Activated T-helper 1 cell treated with Interleukin-2 at 50 U/mL for 16 hours (primary cell): ENCODE measurements around the gene MGMT.

ENCODE experiments used
- DNase-seq: peaks from one replicate; pipeline ENCODE4 v3.0.0-alpha.2; 2020; ENCODE audit warnings: low read depth

The MGMT gene

DNA sequence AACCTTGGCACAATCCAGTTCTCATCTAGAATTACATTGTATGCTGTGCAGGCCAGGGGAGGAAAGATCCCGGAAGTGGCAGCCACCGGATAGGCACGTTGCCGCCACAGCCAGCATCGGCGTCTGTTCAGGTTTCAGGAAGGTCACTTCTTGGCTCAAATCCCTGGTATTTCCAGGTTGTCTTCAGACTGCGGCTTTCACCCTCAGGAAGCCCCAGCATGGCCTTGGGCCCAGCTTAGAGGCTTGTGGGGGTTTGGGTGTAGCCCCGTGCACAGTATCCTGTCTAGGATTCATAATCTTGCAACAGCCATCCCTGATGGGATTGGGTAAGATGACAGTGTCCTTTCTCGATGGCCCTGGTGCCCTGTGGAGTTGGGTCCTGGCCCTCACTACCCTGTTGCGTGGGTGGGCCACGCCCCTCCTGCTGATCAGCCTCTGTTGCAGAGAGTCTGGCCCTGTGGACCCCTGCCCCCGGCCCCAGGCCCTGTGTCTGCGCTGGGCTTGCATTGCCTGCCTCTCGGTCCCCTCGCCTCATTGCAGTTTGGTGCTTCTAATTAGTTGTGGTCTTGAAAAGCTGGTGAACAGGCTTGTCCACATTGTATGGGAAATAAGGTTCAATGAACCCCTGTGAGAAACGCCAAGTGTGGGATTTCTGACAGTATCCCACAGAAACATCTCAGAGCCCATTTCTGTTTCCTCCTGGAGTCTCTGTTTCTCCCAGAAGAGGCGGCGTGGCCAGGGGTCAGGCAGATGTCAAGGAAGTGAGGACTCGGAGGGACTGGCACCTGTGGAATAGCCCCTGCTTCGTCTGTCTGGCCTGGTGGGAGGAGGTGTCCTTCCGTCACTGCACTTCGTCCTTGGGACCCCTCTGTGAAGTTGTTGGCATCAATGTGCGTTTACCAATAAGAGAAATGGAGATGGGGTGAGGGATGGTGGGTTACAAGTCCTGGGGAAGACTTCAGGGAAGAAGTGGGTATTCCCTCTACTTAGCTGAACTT, 77.5 kb downstream of the MGMT start:
- no peak for DNase-seq

DNA sequence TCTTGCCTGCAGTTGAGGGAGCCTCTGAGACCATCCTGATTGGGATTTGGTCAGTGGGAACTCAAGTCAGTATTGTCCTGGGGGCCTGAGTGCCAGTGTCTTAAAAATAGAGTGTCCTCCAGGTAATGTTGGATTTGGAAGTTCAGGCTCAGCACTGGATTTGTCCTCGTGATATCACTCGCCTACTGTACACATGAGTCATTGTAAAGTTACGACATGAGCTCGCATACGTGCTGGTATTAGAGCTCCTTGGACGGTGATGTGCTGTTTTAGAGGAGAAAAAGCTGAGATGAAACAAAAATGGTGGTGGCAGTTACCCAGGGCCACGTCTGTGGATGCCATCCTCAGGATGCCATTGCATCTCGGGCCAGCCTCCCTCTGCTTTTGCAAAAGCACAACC, 78.2 kb downstream of the MGMT start:
- DNase-seq = no peak

DNA sequence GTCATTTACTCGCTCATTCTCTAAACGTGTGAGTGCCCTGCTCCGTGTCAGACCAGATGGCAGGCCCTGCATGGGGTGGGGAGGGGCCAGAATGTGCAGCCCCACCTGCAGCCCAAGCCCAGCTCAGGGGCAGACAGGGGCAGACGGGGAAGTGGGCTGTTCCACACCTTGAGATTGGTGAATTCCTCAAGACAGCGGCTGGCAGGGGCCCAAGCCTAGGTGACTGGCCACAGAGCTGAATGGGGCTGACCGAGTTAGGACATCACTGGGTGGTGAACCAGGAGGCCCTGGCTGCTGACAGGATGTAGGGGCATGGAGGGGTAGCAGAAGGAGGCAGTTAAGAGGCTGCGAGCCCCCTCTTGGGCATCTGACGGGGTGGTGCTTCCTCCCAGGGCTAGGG, 79.1 kb downstream of the MGMT start:
- no peak for DNase-seq

DNA sequence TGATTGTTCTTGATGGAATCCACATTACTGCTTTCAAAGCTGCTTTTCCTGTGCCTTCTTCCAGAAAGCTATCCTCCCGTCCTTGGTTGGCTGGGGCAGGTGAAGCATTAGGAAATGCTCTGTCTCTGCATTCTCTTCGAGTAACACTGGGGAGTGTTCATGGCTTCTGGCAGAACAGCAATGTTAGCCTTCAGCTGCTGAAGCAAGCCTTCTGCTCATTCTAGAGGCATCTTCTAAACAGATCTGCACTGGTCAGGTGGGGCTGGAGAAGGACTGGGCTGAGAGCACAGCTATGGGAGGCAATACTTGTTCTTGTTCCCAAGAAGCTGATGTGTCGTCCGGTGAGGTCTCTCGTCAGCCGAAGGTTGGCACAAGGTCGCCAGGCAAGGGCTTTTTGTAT, 80.6 kb downstream of the MGMT start:
- DNase-seq = no peak

DNA sequence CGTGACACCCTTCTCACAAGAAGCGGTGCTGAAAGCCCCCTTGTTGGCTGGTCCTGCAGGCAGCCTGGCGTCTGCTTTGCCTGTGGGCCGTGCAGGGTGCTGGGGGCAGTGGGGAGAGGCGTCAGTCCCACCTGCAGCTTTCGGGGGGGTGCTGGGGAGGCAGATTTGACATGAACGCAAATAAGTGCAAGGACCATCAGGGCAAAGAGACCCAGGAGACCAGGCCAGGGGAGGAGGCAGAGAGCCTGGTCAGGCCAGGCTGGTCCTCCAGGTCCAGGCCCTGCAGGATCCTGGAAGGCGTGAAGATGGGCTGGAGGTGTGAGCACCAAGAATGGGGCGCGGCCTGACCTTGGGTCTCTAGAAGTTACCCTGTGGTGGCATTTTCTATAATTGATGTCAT, 81.6 kb downstream of the MGMT start:
- no peak for DNase-seq

DNA sequence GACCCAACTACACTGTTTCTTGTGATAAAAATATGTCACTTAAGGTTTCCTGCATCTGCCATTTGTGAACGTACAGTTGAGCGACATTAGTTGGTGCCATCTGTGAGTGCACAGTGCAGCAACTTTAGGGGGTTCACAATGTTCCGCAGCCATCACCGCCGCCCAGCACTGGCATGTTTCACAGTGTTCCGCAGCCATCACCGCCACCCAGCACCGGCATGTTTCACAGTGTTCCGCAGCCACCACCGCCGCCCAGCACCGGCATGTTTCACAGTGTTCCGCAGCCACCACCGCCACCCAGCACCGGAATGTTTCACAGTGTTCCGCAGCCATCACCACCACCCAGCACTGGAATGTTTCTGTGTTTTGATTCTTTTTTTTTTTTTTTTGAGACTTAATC, 83.0 kb downstream of the MGMT start:
- no peak for DNase-seq

DNA sequence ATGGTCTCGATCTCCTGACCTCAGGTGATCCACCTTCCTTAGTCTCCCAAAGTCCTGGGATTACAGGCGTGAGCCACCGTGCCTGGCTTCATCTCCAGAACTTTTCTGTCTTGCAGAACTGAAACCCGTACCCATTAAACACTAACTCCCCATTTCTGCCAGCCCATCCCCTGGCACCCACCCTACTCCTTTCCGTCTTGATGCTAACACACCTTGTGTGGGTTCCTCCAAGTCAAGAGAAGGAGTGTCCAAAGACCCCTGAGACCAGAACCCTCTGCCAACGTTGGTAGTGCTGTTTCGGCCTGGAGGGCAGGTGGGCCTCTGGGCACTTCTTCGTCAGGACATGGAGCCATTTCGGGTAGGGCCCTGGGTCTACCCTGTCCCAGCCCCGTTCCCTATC, 83.6 kb downstream of the MGMT start:
- DNase-seq = no peak

DNA sequence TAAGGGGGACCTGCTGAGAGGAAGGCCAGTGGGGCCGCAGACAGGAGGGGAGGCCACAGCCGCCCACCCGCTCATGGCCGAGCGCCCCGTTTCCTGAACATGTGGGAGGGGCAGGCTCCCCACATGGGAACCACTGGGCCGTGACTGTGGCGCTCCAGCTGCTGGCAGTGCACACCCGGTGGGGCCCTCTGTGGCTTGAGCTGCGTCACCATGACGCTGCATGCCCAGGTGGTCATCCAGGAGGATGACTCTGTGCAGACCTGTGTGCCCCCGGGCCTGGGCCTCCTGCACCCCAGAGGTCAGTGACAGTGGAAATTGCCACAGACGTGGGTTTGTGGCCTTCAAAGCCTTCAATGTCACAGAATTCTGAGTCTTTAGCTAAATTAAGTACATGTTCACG, 85.1 kb downstream of the MGMT start:
- DNase-seq = no peak

DNA sequence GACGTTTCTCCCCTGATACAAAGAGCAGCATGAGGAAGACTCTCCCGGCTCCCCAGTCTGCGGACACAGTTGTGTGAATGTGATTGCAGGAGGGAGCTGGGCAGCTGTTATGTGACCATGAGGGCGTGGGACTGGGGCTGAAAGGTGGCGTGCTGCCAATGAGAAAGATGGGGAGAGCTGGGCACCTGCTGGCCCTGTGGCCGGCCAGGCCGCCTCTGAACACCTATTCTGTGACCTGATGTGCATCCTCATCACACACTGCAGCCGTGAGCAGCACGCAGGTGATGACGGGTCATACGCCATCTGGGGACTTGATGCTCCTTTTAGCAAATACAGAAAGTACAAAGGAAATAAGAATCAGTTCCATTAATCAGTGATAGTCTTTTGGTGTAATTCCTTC, 86.9 kb downstream of the MGMT start:
- no peak for DNase-seq

DNA sequence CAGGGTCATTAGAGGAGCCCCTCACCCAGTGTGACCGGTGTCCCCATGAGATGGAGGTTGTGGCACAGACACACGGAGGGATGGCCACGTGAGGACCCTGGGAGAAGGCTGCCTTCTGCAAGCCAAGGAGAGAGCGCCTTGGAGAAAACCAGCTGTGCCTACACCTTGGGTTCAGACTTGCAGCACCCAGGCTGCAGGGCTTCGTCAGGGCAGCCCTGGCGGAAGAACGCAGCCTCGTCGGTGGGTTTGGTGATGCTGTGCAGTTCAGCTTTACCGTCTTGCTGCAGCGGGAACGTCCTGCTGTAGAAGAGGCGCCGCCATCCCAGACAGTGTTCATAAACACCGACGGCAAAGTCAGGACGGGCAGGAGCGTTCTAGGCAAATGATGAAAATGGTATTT, 89.3 kb downstream of the MGMT start:
- DNase-seq = no peak

DNA sequence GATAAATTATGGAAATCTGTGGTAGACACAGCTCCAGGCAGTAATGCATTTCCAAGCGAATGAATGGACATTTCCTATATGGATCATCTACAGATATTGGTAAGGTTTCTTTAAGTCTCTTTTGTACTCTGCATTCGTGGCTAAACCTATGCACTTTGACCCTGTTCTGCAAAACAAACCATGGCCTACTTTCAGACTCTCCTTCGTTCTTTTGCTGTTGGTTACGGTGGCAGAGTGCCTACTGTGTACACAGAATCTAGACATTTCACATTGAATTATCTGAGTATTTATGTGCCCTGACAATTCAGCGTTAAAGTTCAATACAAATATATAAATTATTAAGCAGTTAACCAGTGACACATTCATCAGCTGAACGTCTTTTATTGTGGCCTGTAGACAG, 93.3 kb downstream of the MGMT start:
- DNase-seq = no peak

DNA sequence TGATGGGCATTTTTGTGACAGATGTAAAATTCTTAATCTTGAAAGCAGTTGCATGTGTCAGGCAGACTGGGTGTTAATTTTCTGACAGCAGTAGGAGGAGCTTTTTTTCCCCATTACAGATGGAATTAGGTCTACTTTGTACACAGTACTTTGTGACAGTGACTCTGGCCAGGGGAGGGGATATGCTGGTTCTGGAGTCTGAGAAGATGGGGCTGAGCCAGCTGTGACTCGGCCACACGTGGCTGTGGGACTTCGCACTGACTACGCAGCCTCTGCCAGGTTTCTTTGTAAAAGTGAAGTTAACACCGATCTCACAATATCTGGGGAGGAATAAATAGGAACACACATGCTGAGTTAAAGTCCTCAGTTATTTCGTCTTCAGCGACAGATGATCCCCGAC, 95.4 kb downstream of the MGMT start:
- no peak for DNase-seq

DNA sequence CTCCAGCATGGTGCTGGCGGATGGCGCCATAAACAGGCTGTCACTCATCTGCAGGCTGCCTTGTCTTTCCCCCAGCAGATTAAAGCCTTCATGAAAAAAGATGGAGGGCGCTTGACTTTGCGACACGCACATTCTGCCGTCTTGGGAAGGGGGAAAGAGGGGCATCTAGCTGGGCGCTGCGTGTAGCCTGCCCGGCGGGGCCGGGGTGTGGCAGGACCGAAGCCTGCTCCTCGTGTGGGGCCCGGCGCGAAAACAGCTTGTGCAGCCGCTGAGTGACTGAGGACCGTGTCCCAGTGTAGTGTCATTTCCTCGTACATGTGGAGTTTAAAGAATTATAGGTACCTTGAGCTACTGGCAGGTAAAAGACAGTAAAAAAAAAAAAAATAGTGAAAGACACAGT, 97.9 kb downstream of the MGMT start:
- DNase-seq = no peak

DNA sequence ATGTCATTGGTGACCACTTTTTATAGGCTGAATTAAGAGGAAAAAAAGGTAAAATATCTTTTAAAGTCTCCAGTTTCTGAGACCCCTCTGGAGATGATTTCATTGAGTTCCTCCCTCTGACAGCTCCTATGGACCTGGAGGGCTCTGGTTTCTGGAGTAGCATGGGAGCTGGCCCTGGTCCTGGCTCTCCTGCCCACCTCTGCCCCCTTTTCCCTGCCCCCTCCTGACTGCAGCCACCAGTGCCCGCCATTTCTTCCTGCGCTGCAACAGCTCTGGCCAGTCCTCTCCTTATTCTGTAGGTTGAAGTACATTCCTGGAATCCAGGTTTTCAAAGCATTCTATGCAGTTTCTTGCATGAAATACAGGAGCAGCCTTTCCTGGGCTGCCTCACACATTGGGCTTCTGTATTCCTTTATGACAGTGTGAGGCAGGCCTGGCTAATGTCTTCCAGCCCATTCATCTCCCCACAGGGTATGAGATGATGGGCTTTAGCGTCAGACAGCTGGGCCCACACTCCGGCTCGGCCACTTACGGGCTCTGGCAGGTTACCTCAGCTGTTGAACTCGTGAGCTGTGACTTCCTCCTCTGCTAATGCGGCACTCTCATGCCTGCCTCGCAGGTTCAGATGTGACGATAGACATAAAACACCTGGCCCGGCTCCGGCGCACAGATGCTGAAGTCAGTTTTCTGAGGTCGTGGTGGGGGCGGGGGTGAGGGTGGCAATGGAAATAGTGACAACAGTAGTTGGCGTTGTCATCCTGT, 101.7 kb downstream of the MGMT start:
- no peak for DNase-seq

DNA sequence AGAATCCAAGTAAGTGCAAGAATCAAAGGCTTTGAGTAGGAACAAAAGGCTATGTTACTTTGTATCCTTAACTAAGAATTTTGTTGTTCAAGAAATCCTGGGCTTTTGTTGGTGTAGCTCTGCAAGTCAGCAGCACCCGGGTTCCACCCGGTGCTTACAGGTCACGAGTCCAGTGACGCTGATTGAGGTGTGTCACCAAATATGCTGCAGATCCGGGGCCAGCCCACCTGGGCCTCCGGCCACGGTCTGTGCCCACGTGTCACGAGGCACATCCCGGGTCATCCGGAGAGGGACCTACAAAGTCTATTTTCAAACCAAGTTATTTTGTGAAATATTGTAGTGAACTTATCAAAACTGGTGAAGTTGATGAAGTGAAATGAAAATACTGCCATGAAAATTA, 103.1 kb downstream of the MGMT start:
- no peak for DNase-seq

DNA sequence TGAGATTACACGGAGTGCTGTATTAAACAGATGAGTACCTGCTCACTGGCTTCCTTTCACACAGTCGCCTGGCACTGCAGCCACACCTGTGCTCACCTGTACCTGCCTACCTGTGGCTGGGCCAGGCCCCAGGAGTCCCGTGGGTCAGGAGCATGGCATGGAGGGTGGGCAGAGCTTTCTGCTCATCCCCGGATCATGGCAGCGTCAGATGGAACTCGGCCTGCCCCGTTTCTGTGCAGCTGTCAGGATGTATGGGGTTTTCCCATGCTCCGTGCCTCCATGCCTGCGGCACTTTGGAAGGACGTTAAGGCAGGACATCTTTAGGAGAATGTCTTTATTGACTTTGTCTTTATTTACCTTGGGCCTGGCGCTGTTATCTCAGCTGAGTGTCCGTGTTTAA, 112.2 kb downstream of the MGMT start:
- no peak for DNase-seq

DNA sequence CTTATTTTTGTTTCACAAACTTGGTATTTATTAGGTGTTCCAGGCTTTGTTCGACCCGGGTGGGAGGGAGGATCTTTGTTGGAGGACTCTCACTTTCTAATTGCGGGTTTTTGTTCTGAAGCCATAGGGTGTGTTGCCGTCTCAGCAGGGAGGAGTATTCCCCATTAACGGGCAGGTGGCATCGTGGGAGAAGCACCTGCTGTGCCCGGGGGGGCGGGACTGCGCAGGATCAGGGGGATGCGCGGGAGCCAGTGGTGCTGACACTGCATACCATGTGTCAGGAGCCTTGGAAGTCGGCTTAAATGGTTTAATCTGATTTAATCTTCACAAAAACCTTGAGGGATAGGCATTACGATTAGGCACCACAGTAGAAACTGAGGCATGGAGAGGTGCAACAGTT, 113.0 kb downstream of the MGMT start:
- DNase-seq = no peak

DNA sequence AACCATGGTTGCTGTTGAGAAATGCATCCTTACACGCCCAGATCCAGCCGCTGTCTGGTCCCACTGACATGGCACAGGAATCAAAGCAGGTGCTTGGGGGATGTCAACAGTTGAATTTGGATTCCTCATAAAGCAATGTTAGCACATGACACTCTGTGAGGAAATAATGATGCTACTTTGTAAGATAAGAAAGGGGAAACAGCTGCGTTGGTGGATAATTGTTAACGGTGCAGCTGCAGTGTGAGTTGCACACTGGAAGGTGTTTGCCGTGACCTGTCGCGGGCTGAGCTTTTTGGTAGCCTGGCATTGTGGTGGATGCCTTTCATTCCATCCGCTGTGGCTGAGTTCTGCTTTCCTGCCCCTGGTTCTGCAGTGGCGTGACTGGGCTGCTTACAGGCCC, 113.9 kb downstream of the MGMT start:
- DNase-seq = no peak

DNA sequence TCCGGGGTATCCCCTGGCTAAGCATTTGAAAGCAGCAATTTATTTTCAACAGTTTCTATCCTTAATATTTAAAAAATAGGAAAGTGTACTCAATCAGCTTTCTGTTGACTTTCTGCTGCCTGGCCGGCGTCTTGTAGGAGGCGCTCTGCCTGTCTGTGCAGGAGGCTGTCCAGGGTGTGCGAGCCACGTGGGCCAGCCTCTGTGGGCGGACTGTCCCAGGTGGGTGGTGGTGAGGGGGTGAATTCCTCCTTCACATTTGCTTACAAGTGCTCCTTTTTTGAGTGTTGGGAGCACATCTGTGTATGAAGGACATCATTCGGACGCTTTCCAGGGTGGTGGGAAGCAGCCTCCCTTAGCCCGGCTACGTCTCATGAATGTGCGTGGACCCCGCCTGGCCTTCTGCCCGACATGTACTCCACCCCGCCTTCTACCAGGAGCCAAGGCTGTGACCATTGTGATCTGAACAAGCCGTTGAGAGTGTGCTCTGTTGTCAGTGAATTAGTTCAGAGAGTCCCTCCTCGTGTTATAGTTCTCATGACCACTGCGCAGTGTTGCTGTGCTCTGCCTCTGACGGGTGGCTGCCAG, 114.9 kb downstream of the MGMT start:
- no peak for DNase-seq

DNA sequence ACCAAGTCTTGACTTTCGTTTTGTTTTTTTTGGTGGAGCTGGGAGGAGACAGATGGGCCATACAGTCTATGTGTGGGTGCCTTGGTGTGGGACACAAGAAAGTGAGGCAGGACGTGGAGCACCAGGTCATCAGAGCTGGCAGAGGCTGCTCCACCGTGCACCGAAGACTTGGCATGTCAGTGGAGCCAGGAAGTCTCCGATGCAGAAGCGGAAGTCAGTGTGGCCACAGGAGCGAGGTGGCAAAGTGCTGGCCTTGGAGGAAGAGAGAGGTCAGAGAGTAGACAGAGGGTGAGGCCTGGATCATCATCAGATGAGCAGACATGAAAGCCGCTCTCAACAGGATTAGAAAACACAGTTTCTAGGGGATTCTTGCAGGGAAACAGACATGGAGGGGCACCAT, 116.8 kb downstream of the MGMT start:
- DNase-seq = no peak

DNA sequence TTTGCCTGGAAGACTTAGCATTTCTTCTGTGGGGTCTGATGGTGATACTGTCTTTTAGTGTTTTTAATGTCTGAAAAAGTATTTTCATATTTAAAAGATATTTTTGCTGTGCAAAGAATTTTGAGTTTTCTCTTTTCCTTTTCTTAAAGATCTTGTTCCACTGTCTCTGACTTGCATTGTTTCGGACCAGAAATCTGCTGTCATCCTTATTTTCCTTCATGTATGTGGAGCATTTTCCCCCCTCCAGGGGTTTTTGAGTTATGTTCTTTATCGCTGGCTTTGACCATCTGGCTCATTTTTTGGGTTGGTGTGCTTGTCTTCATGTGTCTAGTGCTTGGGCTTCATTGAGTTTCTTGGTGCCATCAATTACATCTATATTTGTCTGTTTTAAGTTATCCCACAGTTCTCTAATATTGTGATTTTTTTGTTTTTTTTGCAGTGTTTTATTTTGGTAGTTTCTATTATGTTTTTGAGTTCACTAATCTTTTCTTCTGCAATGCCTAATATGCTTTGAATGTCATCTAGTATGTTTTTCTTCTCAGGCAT, 119.9 kb downstream of the MGMT start:
- no peak for DNase-seq

DNA sequence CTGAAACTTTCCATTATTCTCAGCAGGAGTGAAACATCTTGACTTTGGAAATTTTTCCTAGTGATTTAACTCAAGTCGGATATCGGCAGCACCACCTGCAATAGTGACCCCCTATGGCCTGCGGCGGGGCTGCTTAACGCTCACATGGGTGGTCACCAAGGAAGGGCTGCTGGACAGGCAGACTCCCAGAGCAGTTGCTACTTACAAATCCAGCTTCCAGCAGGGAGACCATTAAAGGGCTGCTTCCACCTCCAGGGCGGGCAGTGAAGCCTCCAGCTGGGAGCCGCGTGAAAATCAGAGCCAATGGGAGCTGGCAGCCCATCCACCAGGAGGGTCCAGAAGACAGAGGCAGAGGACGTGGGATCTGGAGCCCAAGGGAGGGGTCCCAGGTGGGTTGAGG, 122.5 kb downstream of the MGMT start:
- no peak for DNase-seq

DNA sequence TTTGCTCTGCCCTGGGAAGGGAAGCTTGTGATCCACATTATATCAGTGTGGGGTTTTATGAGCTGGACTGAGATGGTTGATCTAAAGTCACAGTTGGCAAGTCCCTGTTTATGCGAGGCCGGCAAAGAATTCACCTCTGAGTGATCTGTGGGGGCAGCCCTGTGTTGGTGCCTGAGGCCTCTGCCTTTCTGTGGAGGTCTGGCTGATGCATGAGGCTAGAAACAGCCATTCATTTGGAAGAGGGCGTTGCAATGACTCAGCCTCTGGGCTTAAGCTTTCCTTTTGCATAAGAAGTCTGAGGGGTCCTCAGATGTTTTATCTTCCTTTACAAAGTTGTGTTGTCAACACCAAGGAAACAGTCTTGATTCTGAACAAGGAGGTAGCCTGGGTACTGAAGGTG, 126.9 kb downstream of the MGMT start:
- DNase-seq = no peak
